Upper lobe of left lung (tissue), 4 donors: ENCODE data around the gene ADCY9.

ENCODE experiments used
- EP300 ChIP-seq, 4 donors: sonication (generic); formaldehyde crosslinking; IDR thresholded peaks; one replicate each; pipeline ENCODE4 v1.5.1; 2017; ENCODE audit warnings: antibody characterized with exemption in 4 of 4, control low read depth in 2 of 4
- POLR2A ChIP-seq, 4 donors: fragments of 450-650 bp; IDR thresholded peaks; one replicate each; pipeline ENCODE4 v1.5.1; 2016 to 2017; ENCODE audit warnings: antibody characterized with exemption in 4 of 4, mild to moderate bottlenecking in 2 of 4

GRCh38 chr16:3995001-3995400 is 121.2 kb downstream of the ADCY9 start:
- TF ChIP-seq POLR2A (IDR thresholded peaks at IDR 0.05) (no peak), EP300 (IDR thresholded peaks at IDR 0.05) (no peak)
